ENCODE data around the gene ACTR8. TPM values are rescaled to one million over a fixed set of nuclear protein-coding genes. Genes with fewer than 3 reads are reported as not detected.

The ACTR8 gene
- total RNA-seq, 1 experiment from 2014 or later, result 29.9 TPM

GRCh38 chr3:53833053-53833645 lies 48.8 kb downstream of the ACTR8 start (continued):
- TF ChIP-seq AFF4 (CRISPR knock-in tag; IDR thresholded peaks at IDR 0.05; ENCODE audit: borderline replicate concordance), result no peak

GRCh38 chr3:53830944-53831343 lies 51.0 kb downstream of the ACTR8 start:
- CTCF ChIA-PET, result no interaction called here
- TF ChIP-seq FOXP4 (CRISPR knock-in tag; IDR thresholded peaks at IDR 0.05) (no peak), SP1 (CRISPR knock-in tag; conservative IDR thresholded peaks at IDR 0.05) (no peak), E2F5 (CRISPR knock-in tag; IDR thresholded peaks at IDR 0.05) (no peak), ZNF671 (CRISPR knock-in tag; IDR thresholded peaks at IDR 0.05) (no peak), GRHL2 (CRISPR knock-in tag; IDR thresholded peaks at IDR 0.05; ENCODE audit: insufficient replicate concordance, severe bottlenecking) (no peak), SMAD3 (CRISPR knock-in tag; IDR thresholded peaks at IDR 0.05; ENCODE audit: borderline replicate concordance) (no peak), CDX4 (CRISPR knock-in tag; IDR thresholded peaks at IDR 0.05; ENCODE audit: borderline replicate concordance) (no peak), FOXP1 (CRISPR knock-in tag; IDR thresholded peaks at IDR 0.05; ENCODE audit: borderline replicate concordance) (no peak), CBFB (CRISPR knock-in tag; IDR thresholded peaks at IDR 0.05; ENCODE audit: low read depth) (no peak), TEAD1 (CRISPR knock-in tag; IDR thresholded peaks at IDR 0.05) (no peak), NFYB (CRISPR knock-in tag; conservative IDR thresholded peaks at IDR 0.05; ENCODE audit: low read depth) (no peak), KAT7 (CRISPR knock-in tag; IDR thresholded peaks at IDR 0.05; ENCODE audit: borderline replicate concordance) (no peak), NFE2L1 (CRISPR knock-in tag; IDR thresholded peaks at IDR 0.05) (no peak), GTF2I (CRISPR knock-in tag; conservative IDR thresholded peaks at IDR 0.05) (no peak)
- H3K4me1 Mint-ChIP-seq, result no peaks in the 10 kb centered on the region
- H3K36me3 Mint-ChIP-seq, result no peaks in the 10 kb centered on the region
- H3K27ac Mint-ChIP-seq, result no peak overlapping the region
- no peaks in the 10 kb centered on the region for H3K27me3 Mint-ChIP-seq (ENCODE audit: low read depth)
- ATAC-seq (no peak), DNase-seq (ENCODE audit: low spot score) (no peak)
- no peaks in the 10 kb centered on the region for H3K9me3 Mint-ChIP-seq
- H3K4me3 Mint-ChIP-seq, result no peak overlapping the region
- POLR2A ChIA-PET, result no interaction called here

- DNase-seq (ENCODE audit: low spot score), result no peak
- Mint-ChIP-seq H3K4me3 (no peak overlapping the region), H3K27ac (no peak overlapping the region), H3K27me3 (ENCODE audit: low read depth) (no peaks in the 10 kb centered on the region), H3K4me1 (0 out of 2 replicates have a peak, but pooled peaks cover under 1% of the 10 kb centered on the region), H3K36me3 (no peaks in the 10 kb centered on the region), H3K9me3 (no peaks in the 10 kb centered on the region)
- CTCF ChIA-PET, result interaction anchor here (0.8 kb wide), 1 partner anchor 16 kb away, joined by 3 read pairs; no protein-coding TSS in a partner anchor
- ATAC-seq, result no peak
- POLR2A ChIA-PET, result no interaction called here
- TF ChIP-seq ESRRA (CRISPR knock-in tag; IDR thresholded peaks at IDR 0.05; ENCODE audit: borderline replicate concordance) (no peak), ZNF263 (CRISPR knock-in tag; IDR thresholded peaks at IDR 0.05; ENCODE audit: low read depth) (no peak), SMAD4 (CRISPR knock-in tag; IDR thresholded peaks at IDR 0.05) (no peak), ZNF317 (CRISPR knock-in tag; IDR thresholded peaks at IDR 0.05; ENCODE audit: borderline replicate concordance, low read depth) (no peak), AFF4 (CRISPR knock-in tag; IDR thresholded peaks at IDR 0.05; ENCODE audit: borderline replicate concordance) (no peak)
Measured at GRCh38 chr3:53829605-53830004, 52.3 kb downstream of the ACTR8 start.

Measured in WTC11 (cell line).